ENCODE data around the gene PDE9A.

DNA sequence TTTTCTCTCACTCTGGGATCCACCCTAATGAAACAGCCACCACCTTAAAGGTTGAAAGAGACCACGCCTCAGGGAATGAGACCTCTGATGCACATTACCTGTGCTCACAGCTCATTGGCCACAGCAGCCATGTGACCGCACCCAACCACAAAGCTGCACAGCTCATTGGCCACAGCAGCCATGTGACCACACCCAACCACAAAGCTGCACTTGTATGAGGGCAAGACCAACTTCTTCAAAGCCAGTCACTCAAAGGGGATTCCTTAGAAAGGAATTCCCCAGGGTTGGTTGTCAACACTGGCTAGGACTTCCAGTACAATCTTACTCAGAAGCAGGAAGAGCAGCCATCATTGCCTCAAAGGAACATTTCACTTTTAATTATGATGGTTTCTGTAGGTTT, 43.6 kb upstream of the PDE9A start:
- TF ChIP-seq POLR2A (IDR thresholded peaks at IDR 0.05) = no peak
- TF ChIP-seq, protein P1, sequence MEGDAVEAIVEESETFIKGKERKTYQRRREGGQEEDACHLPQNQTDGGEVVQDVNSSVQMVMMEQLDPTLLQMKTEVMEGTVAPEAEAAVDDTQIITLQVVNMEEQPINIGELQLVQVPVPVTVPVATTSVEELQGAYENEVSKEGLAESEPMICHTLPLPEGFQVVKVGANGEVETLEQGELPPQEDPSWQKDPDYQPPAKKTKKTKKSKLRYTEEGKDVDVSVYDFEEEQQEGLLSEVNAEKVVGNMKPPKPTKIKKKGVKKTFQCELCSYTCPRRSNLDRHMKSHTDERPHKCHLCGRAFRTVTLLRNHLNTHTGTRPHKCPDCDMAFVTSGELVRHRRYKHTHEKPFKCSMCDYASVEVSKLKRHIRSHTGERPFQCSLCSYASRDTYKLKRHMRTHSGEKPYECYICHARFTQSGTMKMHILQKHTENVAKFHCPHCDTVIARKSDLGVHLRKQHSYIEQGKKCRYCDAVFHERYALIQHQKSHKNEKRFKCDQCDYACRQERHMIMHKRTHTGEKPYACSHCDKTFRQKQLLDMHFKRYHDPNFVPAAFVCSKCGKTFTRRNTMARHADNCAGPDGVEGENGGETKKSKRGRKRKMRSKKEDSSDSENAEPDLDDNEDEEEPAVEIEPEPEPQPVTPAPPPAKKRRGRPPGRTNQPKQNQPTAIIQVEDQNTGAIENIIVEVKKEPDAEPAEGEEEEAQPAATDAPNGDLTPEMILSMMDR (IDR thresholded peaks at IDR 0.05) = no peak
